HEK293 (cell line): ENCODE measurements around the gene PLAU.

ENCODE experiments used
- BCL11A ChIP-seq: fragments of 450-650 bp; formaldehyde crosslinking; IDR thresholded peaks from 2 replicates; pipeline ENCODE4 v1.5.1; 2016; ENCODE audit warnings: low read depth, missing biosample characterization, missing genetic modification characterization
- KLF8 ChIP-seq: fragments of 450-650 bp; formaldehyde crosslinking; IDR thresholded peaks from 2 replicates; pipeline ENCODE4 v1.5.1; 2016; ENCODE audit warnings: missing biosample characterization, missing genetic modification characterization
- KLF9 ChIP-seq: fragments of 450-650 bp; formaldehyde crosslinking; IDR thresholded peaks from 2 replicates; pipeline ENCODE4 v1.5.1; 2016; ENCODE audit warnings: missing biosample characterization, missing genetic modification characterization, low read depth
- OSR2 ChIP-seq: fragments of 450-650 bp; formaldehyde crosslinking; IDR thresholded peaks from 2 replicates; pipeline ENCODE4 v1.5.1; 2016; ENCODE audit warnings: missing biosample characterization, missing genetic modification characterization
- PATZ1 ChIP-seq: fragments of 450-650 bp; formaldehyde crosslinking; IDR thresholded peaks from 2 replicates; pipeline ENCODE4 v1.5.1; 2016; ENCODE audit warnings: missing biosample characterization, missing genetic modification characterization
- SP2 ChIP-seq: fragments of 450-650 bp; formaldehyde crosslinking; IDR thresholded peaks from 2 replicates; pipeline ENCODE4 v1.5.1; 2016; ENCODE audit warnings: missing biosample characterization, missing genetic modification characterization
- ZBTB21 ChIP-seq: fragments of 450-650 bp; formaldehyde crosslinking; IDR thresholded peaks from 2 replicates; pipeline ENCODE4 v1.5.1; 2017; ENCODE audit warnings: missing biosample characterization, missing genetic modification characterization
- ZBTB48 ChIP-seq: fragments of 450-650 bp; formaldehyde crosslinking; IDR thresholded peaks from 2 replicates; pipeline ENCODE4 v1.5.1; 2016; ENCODE audit warnings: missing biosample characterization, missing genetic modification characterization
- ZEB2 ChIP-seq: fragments of 450-650 bp; formaldehyde crosslinking; IDR thresholded peaks from 2 replicates; pipeline ENCODE4 v1.5.1; 2016; ENCODE audit warnings: missing biosample characterization, missing genetic modification characterization
- ZFHX2 ChIP-seq: fragments of 450-650 bp; formaldehyde crosslinking; conservative IDR thresholded peaks from 2 replicates; pipeline ENCODE4 v1.5.1; 2016; ENCODE audit warnings: missing biosample characterization, missing genetic modification characterization
- ZNF10 ChIP-seq: fragments of 450-650 bp; formaldehyde crosslinking; IDR thresholded peaks from 2 replicates; pipeline ENCODE4 v1.5.1; 2017; ENCODE audit warnings: missing biosample characterization, missing genetic modification characterization
- ZNF140 ChIP-seq: fragments of 450-650 bp; formaldehyde crosslinking; IDR thresholded peaks from 2 replicates; pipeline ENCODE4 v1.5.1; 2016; ENCODE audit warnings: missing biosample characterization, missing genetic modification characterization
- ZNF18 ChIP-seq: fragments of 450-650 bp; formaldehyde crosslinking; IDR thresholded peaks from 2 replicates; pipeline ENCODE4 v1.5.1; 2016; ENCODE audit warnings: missing biosample characterization, missing genetic modification characterization
- ZNF248 ChIP-seq: fragments of 450-650 bp; formaldehyde crosslinking; IDR thresholded peaks from 2 replicates; pipeline ENCODE4 v1.5.1; 2017; ENCODE audit warnings: missing biosample characterization, missing genetic modification characterization
- ZNF335 ChIP-seq: fragments of 450-650 bp; formaldehyde crosslinking; conservative IDR thresholded peaks from 2 replicates; pipeline ENCODE4 v1.5.1; 2016; ENCODE audit warnings: missing biosample characterization, missing genetic modification characterization
- ZNF341 ChIP-seq: fragments of 450-650 bp; formaldehyde crosslinking; IDR thresholded peaks from 2 replicates; pipeline ENCODE4; 2016; ENCODE audit warnings: low read depth, missing biosample characterization, missing genetic modification characterization
- ZNF37A ChIP-seq: fragments of 450-650 bp; IDR thresholded peaks from 2 replicates; pipeline ENCODE4 v1.5.1; 2018; ENCODE audit warnings: missing biosample characterization, missing genetic modification characterization
- ZNF391 ChIP-seq: fragments of 450-650 bp; formaldehyde crosslinking; IDR thresholded peaks from 2 replicates; pipeline ENCODE4 v1.5.1; 2016; ENCODE audit warnings: low read depth, missing biosample characterization, missing genetic modification characterization, borderline replicate concordance
- ZNF426 ChIP-seq: fragments of 450-650 bp; formaldehyde crosslinking; IDR thresholded peaks from 2 replicates; pipeline ENCODE4 v1.5.1; 2017; ENCODE audit warnings: missing biosample characterization, missing genetic modification characterization, mild to moderate bottlenecking, inconsistent platforms, moderate library complexity
- ZNF433 ChIP-seq: fragments of 450-650 bp; formaldehyde crosslinking; IDR thresholded peaks from 2 replicates; pipeline ENCODE4 v1.5.1; 2016; ENCODE audit warnings: missing biosample characterization, missing genetic modification characterization, low read depth
- ZNF518A ChIP-seq: fragments of 450-650 bp; formaldehyde crosslinking; conservative IDR thresholded peaks from 2 replicates; pipeline ENCODE4 v1.5.1; 2016; ENCODE audit warnings: low read depth, missing biosample characterization, missing genetic modification characterization
- ZNF585B ChIP-seq: fragments of 450-650 bp; formaldehyde crosslinking; IDR thresholded peaks from 2 replicates; pipeline ENCODE4 v1.5.1; 2016; ENCODE audit warnings: missing biosample characterization, missing genetic modification characterization
- ZNF639 ChIP-seq: fragments of 450-650 bp; formaldehyde crosslinking; IDR thresholded peaks from 2 replicates; pipeline ENCODE4 v1.5.1; 2016; ENCODE audit warnings: missing biosample characterization, missing genetic modification characterization
- ZNF692 ChIP-seq: fragments of 450-650 bp; formaldehyde crosslinking; IDR thresholded peaks from 2 replicates; pipeline ENCODE4 v1.5.1; 2016; ENCODE audit warnings: missing biosample characterization, missing genetic modification characterization
- ZNF707 ChIP-seq: fragments of 450-650 bp; formaldehyde crosslinking; IDR thresholded peaks from 2 replicates; pipeline ENCODE4 v1.5.1; 2016; ENCODE audit warnings: missing biosample characterization, missing genetic modification characterization
- ZNF747 ChIP-seq: fragments of 450-650 bp; formaldehyde crosslinking; IDR thresholded peaks from 2 replicates; pipeline ENCODE4 v1.5.1; 2016; ENCODE audit warnings: missing biosample characterization, missing genetic modification characterization
- ZSCAN30 ChIP-seq: fragments of 450-650 bp; IDR thresholded peaks from 2 replicates; pipeline ENCODE4 v1.5.1; 2018; ENCODE audit warnings: missing biosample characterization, mild to moderate bottlenecking, missing genetic modification characterization, moderate library complexity

PLAU gene

GRCh38 chr10:73886085-73886529, 24.8 kb upstream of the PLAU start (continued):
- TF ChIP-seq ZNF585B: no peak
- TF ChIP-seq ZNF335 (tag by site-specific recombination): no peak
- TF ChIP-seq ZBTB48 (tag by site-specific recombination): peak; percentile 71
- TF ChIP-seq SP2: no peak
- TF ChIP-seq ZNF37A (tag by site-specific recombination): no peak
- TF ChIP-seq ZFHX2 (tag by site-specific recombination): no peak; the same call in 1 of the 2 replicates
- no peak for TF ChIP-seq ZNF426 (tag by site-specific recombination)
- TF ChIP-seq ZNF639 (tag by site-specific recombination): no peak; the same call in 1 of the 2 replicates
- peak; percentile 61 for TF ChIP-seq KLF8 (tag by site-specific recombination)
- TF ChIP-seq ZNF692: no peak; the same call in 1 of the 2 replicates
- no peak for TF ChIP-seq ZNF248 (tag by site-specific recombination)
- TF ChIP-seq ZSCAN30 (tag by site-specific recombination): 0 out of 2 replicates have a peak, but pooled peaks have one; percentile 52
- TF ChIP-seq ZNF747 (tag by site-specific recombination): no peak
- TF ChIP-seq ZNF707 (tag by site-specific recombination): no peak
- TF ChIP-seq BCL11A (tag by site-specific recombination): no peak
- no peak for TF ChIP-seq ZNF518A (tag by site-specific recombination)
- no peak for TF ChIP-seq ZNF341 (tag by site-specific recombination)
- TF ChIP-seq KLF9: no peak
- no peak for TF ChIP-seq ZNF433 (tag by site-specific recombination)
- TF ChIP-seq PATZ1 (tag by site-specific recombination): no peak
- TF ChIP-seq ZBTB21 (tag by site-specific recombination): no peak
- no peak for TF ChIP-seq OSR2
- TF ChIP-seq ZNF140 (tag by site-specific recombination): no peak
- no peak for TF ChIP-seq ZNF18
- no peak for TF ChIP-seq ZEB2 (tag by site-specific recombination)
- TF ChIP-seq ZNF391 (tag by site-specific recombination): no peak
- no peak for TF ChIP-seq ZNF10 (tag by site-specific recombination)
